Measurements from ENCODE around the gene FLVCR2. TPM values are rescaled to one million over a fixed set of nuclear protein-coding genes. Genes with fewer than 3 reads are reported as not detected.

The FLVCR2 gene
- polyA plus RNA-seq, 1 donor from 2014 or later, result not detected

DNA sequence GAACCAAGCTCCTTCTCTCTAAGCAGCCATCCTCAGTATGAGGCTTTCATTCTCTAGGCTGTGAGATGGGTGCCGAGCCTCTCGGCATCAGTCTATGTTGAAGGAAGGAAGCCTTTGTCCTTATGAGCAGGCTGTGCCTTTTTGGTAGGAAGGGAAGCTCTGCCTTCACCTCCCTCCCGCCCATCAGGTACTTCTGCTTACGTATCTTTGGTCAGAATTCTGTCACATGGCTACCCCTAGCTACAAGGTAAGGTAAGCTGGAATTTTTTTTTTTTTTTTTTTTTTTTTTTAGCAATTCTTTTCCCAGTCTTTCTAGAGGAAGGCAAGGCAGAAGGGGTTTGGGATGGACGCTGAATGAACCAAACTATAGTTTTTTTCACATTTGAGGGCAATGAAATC lies 39.3 kb upstream of the FLVCR2 start:
- Histone ChIP-seq H3K27me3 (ENCODE audit: insufficient read depth, low read depth, low read length) (no peaks in the 10 kb centered on the region), H3K36me3 (ENCODE audit: insufficient read depth, low read length) (no peaks in the 10 kb centered on the region), H3K4me3 (ENCODE audit: low read length) (no peak overlapping the region), H3K9ac (ENCODE audit: low read length) (no peak overlapping the region), H3F3A (ENCODE audit: insufficient read depth, low read length, poor library complexity, severe bottlenecking) (no peaks in the 10 kb centered on the region), H3K9me2 (ENCODE audit: insufficient read depth, low read length) (no peaks in the 10 kb centered on the region), H2AFZ (ENCODE audit: low read depth, low read length) (no peak overlapping the region), H3K79me2 (replicated peaks; ENCODE audit: insufficient read depth, low read length) (no peaks in the 10 kb centered on the region), H3K27ac (ENCODE audit: low read length) (no peak overlapping the region), H3K9me3 (ENCODE audit: low read length) (no peaks in the 10 kb centered on the region), H3K4me2 (ENCODE audit: low read length) (no peak overlapping the region), H4K20me1 (ENCODE audit: insufficient read depth) (no peaks in the 10 kb centered on the region)
- TF ChIP-seq EZH2 (IDR thresholded peaks at IDR 0.05; ENCODE audit: borderline replicate concordance, insufficient read depth, low read length, poor library complexity, severe bottlenecking), result no peak
- no peak for TF ChIP-seq POLR2AphosphoS5 (IDR thresholded peaks at IDR 0.05)
- TF ChIP-seq RAD21 (conservative IDR thresholded peaks at IDR 0.05), result no peak
- TF ChIP-seq CTCF (IDR thresholded peaks at IDR 0.05; ENCODE audit: poor library complexity, severe bottlenecking), result no peak
- no peak for TF ChIP-seq REST (IDR thresholded peaks at IDR 0.05; ENCODE audit: borderline replicate concordance)
- no peak for TF ChIP-seq MXI1 (conservative IDR thresholded peaks at IDR 0.05; ENCODE audit: poor library complexity, severe bottlenecking)
- no peak for TF ChIP-seq EP300 (conservative IDR thresholded peaks at IDR 0.05; ENCODE audit: poor library complexity, severe bottlenecking)
- no peak for TF ChIP-seq SMC3 (conservative IDR thresholded peaks at IDR 0.05; ENCODE audit: poor library complexity)
- TF ChIP-seq TAF1 (IDR thresholded peaks at IDR 0.05; ENCODE audit: low read depth), result no peak

DNA sequence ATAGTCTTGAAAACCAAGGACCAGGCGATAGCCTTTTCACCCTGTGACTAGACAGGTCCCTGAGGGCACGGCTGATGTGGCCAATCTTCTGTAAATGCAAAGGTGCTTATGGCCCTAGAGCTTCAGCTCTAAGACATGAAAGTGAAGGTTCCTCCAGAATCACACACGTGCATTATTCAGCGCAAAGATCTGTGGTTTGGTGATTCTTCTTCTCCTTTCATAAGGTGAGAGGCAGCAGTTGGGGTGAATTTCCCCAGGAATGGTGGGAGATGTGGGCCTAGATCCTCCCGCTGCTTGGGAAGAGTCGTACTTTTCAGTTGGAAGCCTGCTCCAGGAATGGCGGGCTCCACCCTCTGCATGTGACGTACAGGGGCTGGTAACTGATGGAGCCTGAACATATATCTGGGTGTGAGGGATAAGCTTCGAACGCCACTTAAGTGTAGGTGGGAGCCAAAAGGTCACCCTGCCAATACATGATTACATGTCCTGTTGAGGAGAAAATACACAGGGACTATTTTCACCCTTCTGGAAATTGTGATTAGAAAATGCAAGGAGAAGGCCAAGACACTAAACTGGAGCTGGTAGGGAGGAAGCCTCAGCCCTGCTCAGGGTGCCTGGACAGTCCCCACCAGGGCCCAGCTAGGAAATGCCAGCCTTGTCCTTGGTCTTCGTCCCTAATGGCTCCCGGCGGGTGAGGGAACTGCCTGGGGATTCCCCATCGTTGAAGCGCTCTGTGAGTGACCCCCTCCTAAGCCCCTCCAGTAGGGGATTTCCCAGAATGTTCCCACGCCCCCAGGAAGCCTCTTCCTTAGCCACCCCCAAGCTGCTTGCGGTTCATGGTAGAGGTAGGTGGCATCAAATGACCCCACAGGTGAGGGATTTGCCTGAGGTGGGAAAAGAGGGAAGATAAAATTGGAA lies 38.6 kb upstream of the FLVCR2 start:
- Histone ChIP-seq H3F3A (ENCODE audit: insufficient read depth, low read length, poor library complexity, severe bottlenecking) (no peaks in the 10 kb centered on the region), H2AFZ (ENCODE audit: low read depth, low read length) (no peak overlapping the region)

More for the DNA sequence above, 38.6 kb upstream of the FLVCR2 start:
- H3K4me3 ChIP-seq (ENCODE audit: low read length), result no peak overlapping the region
- no peaks in the 10 kb centered on the region for H3K9me3 ChIP-seq (ENCODE audit: low read length)
- H4K20me1 ChIP-seq (ENCODE audit: insufficient read depth), result no peaks in the 10 kb centered on the region
- no peak for TF ChIP-seq SMC3 (conservative IDR thresholded peaks at IDR 0.05; ENCODE audit: poor library complexity)
- TF ChIP-seq RAD21 (conservative IDR thresholded peaks at IDR 0.05), result no peak
- TF ChIP-seq POLR2AphosphoS5 (IDR thresholded peaks at IDR 0.05), result no peak
- no peak for TF ChIP-seq TAF1 (IDR thresholded peaks at IDR 0.05; ENCODE audit: low read depth)
- TF ChIP-seq MXI1 (conservative IDR thresholded peaks at IDR 0.05; ENCODE audit: poor library complexity, severe bottlenecking), result no peak
- no peak for TF ChIP-seq EZH2 (IDR thresholded peaks at IDR 0.05; ENCODE audit: borderline replicate concordance, insufficient read depth, low read length, poor library complexity, severe bottlenecking)
- no peak for TF ChIP-seq CTCF (IDR thresholded peaks at IDR 0.05; ENCODE audit: poor library complexity, severe bottlenecking)
- TF ChIP-seq REST (IDR thresholded peaks at IDR 0.05; ENCODE audit: borderline replicate concordance), result no peak
- TF ChIP-seq EP300 (conservative IDR thresholded peaks at IDR 0.05; ENCODE audit: poor library complexity, severe bottlenecking), result no peak
- H3K27ac ChIP-seq (ENCODE audit: low read length), result no peak overlapping the region
- H3K4me2 ChIP-seq (ENCODE audit: low read length), result no peak overlapping the region
- H3K9me2 ChIP-seq (ENCODE audit: insufficient read depth, low read length), result no peaks in the 10 kb centered on the region
- H3K27me3 ChIP-seq (ENCODE audit: insufficient read depth, low read depth, low read length), result no peaks in the 10 kb centered on the region
- no peaks in the 10 kb centered on the region for H3K36me3 ChIP-seq (ENCODE audit: insufficient read depth, low read length)
- H3K79me2 ChIP-seq (replicated peaks; ENCODE audit: insufficient read depth, low read length), result no peaks in the 10 kb centered on the region
- H3K9ac ChIP-seq (ENCODE audit: low read length), result no peak overlapping the region

All from neural cell (in vitro differentiated cells).